ENCODE results near the gene SOWAHA.
"Not testable (repeated sequence)": the region's sequence is repeated elsewhere in the genome, so short reads cannot be mapped to it uniquely, and the experiment has no call there.

SOWAHA gene

DNA sequence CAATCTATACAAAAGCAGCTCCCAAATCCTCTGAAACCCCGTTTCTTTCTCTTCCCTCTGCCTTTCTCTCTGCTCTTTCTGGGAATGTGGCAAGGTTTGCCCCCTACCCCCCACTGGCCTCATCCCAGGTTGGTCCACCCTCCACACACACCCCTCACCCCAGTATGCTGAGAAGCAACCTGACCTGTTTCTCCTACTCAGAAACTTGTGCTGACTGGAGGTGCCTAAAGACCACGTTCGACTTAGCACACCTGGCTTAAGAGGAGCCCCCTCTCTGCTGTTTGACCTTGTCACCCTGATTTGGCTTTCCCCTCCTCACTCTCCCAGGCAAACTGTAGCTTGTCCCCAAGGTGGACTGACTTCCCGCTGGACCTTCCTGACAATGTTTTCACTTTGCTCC lies 35.0 kb upstream of the SOWAHA start:
- no peak for DNase-seq (ENCODE audit: low spot score)

DNA sequence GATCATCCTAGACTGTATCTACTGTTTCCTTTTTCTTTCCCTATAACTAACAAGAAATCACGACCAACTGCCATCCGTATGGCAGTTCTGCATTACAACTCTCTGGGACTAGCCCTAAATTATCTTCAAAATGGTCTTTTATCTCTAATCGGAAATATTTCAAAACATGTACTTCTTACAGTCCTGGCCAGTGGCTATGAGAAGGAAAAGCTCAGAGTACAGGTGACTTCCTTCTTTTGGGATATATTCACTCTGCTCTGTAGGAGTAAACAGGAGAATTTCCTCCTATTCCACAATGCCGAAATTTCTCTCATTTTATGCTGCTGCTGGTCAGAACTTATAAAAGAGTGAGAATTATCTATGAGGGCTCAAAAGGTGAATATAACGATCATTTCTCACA lies 34.2 kb upstream of the SOWAHA start:
- DNase-seq (ENCODE audit: low spot score) = no peak

DNA sequence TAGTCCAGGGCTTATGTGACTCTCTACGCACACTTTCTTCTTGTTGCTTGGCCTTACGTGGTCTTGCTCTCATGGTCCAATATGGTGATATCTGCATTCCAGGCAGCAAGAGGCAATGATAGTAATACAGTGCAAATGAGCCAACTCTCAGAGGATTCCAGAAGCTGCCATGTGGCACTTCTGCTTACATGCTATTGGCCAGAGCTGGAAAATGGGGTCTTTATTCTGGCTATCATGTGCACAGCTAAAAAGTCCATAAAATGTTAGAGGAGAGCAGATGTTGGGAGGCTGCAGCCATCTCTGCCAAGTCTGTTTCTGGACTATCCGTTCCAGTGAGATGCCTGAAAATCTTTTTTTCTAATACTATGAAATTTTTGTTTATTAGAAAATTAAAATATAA lies 33.1 kb upstream of the SOWAHA start:
- no peak for DNase-seq (ENCODE audit: low spot score)

DNA sequence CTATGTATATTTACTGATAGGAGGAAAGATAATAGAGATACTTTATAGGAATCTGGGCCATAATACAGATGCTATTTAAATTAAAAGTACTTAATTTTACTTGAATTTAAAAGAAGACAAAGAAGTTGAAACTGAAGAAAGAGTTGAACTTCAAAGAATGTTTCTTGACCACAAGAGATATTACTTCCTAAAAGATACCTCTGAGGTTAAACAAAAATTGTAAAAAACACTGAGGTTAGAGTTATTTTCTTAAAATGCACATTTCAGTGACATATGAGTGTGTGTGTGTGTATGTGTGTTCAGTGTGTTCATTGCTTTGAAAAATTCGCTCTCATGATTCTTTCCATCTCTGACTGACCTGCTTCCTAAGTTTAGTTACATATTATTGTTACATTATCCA lies 32.5 kb upstream of the SOWAHA start:
- no peak for DNase-seq (ENCODE audit: low spot score)

DNA sequence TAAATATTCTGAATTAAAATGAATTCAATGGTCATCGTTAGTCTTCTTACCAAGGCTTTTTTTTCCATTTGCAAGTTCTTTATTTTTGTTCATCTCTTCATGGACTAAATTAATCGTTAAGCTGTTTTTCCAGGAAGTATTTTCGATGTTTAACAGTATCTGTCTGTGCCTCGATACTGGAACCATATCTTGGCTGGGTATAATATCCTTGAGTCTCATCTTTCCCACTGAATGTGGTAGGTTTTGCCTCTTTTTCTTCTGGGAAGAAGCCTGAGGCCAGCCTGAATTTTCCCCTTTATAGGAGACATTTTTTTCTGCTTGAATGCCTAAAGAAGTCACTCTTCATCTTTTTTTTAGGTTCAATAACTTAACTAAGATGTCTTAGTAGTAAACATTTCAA lies 32.1 kb upstream of the SOWAHA start:
- DNase-seq (ENCODE audit: low spot score) = no peak

DNA sequence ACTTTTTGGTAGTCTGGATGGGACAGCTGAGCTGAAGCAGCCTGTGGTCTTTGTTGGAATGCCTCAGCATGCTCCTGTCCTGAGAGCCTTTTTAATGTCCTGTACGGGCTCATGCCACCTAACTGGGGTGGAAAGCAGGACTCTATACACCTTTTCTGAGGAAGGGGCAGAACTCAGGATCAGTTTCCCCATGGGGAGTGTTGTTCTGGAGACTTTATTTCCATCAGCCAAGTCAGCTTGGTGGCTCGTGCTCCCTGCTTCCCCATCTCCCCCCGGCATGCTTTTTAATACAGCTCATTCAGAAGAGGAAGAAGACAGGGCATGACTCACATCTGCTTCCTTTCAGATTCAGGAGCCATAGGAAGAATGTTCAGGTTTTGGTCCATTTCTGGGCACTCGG lies 31.0 kb upstream of the SOWAHA start:
- no peak for DNase-seq (ENCODE audit: low spot score)

DNA sequence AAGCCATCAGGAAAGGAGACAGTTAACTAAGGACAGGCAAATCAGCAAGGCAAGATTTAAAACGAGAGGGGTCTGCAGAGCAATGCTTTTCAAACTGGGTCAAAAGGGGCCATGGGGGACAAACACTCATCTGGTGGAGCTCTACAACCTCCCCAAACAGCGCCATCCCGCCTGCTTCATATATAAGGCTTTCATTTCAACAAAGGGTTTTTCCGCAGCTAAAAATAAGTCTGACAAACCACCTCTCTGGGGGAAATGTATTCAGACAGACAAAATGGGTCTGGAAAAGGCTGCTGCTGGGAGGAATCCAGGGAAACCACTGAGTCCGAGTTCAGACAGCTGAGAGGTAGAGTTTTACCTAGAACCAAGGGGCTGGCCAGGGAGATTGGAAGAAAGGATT lies 27.7 kb upstream of the SOWAHA start:
- no peak for DNase-seq (ENCODE audit: low spot score)

DNA sequence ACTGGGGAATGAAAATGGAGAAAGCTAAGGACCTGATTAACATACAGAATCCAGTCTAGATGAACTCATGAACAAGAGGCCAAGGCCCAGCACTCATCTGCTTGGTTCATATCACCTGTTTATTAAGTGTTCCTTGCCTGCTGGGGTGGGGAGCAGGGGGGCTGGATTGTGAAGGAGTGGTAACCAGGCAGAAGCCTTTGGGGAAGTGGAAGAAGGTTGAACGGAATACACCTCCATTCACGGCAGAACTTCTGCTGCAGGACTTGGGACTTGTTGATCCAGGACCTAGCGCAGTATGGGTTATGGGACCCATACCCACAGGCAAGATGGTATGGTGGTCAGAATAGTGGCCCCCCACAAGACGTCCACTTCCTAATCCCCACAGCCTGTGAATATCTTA lies 27.2 kb upstream of the SOWAHA start:
- DNase-seq (ENCODE audit: low spot score) = no peak

DNA sequence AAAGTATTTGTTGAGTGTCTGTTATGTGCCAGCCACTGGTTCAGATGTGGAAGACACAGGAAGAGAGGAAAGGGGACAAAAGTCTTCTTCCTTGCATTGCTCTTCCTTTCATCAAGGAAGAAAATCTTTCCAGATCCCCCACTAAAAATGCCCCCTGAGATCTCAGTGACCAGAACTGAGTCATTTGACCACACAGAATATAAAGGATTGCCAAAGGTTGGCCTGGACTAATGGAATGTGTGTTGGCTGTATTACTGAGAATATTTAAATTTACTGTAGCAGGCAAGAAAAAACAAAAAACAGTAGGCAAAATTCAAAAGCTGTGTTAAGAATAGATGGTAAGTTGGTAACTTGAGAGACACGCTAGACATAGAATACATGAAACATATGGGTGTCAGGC lies 26.0 kb upstream of the SOWAHA start:
- no peak for DNase-seq (ENCODE audit: low spot score)

DNA sequence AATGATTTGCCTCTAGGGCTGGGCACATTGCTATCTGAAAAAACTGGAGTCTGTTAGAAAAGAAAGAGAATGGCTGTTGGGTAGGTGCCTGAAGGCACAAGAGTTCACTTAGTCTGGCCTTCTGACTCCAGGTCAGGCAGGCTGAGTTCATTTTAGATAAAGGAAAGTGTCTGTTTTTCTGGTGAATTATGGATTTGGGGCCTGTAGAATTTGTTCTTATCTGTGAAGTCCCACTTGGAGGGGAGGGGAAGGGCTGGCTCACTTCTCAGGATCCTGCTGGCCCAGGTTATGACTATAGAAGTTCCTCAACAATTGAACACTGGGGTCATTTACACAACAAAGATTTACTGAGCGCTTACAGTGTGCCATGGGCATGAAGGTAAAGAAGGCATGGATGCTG lies 24.6 kb upstream of the SOWAHA start:
- no peak for DNase-seq (ENCODE audit: low spot score)

DNA sequence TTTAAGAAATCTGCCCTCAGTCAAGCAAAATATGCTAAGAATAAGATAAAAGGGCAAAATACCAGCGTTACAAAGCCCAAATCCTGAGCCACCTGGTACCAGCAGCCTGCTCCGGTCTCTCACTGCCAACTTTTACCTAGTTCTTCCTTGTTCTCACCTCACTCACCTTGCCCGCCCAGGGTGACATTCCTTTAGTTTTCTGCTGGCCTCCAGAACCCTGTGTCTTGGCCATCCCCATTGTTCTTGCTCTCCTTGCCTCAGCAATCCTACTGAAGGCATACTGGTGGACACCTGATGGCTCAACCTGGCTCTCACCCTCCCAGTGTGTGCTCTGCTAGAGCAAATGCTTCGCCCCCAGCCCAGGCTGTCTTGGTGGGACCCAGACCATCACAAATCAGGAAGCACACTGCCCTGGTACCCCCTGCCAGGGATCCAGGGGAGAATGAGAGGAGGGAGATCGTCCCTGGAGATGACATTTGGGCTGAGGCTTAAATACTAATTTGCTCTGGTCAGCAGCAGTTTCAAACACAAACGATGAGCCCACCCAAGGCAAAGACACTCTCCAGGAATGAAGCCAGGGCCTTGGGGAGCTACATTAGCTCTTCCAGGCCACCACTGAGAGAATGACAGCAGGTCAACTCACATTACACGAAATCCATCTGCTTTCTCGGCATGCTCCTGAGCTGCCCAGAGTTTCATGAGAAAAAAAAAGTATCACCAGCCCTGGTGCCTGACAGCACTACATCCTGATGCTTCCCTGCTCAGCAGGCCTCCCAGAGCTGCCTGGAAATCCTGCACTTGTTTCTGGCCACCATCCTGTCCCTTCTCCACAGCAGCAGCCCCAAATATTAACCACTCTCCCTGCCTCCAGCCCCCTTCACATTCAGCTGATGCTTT lies 23.9 kb upstream of the SOWAHA start:
- DNase-seq (ENCODE audit: low spot score) = no peak

DNA sequence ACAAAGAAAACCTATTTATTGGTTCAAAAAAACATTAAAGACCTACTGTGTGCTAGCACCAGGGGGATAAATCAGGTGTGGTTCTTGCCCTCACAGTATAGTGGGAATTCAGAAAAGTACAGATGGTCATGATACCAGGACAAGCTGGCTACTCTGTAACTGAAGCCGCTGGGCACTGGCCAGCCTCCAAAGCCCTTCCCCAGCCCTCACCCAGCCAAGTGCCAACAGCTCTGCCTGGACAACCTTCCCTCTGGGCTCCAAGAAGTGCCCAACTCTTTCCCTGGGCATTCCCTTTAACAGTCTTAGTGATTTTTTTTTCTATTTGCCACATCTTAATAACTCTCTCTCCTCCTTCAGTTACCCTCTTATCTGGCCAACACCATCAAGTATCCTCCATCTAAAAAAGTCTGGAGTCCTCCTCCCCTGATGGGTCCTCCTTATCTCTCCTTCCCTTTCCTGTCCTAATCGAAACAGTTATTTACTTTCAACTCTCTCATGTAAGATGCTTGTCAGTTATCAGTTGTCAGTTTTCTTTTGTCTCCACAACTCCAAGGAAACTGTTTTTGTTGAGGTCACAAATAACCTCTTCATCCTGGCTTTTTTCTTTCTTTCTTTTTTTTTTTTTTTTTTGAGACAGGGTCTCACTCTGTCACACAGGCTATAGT lies 22.8 kb upstream of the SOWAHA start:
- DNase-seq (ENCODE audit: low spot score) = no peak

DNA sequence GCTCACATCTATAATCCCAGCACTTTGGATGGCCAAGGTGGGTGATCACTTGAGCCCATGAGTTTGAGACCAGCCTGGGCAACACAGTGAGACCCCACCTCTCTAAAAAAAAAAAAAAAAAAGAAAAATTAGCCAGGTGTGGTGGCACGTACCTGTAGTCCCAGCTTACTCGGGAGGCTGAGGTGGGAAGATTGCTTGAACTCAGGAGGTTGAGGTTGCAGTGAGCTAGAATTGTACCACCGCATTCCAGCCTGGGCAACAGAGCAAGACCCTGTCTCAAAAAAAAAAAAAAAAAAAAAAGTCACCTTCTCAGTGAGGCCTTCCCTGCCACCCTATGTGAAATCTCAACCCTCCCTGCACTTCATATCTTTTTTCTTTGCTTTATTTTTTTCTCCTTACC lies 22.1 kb upstream of the SOWAHA start:
- DNase-seq (ENCODE audit: low spot score) = no peak

DNA sequence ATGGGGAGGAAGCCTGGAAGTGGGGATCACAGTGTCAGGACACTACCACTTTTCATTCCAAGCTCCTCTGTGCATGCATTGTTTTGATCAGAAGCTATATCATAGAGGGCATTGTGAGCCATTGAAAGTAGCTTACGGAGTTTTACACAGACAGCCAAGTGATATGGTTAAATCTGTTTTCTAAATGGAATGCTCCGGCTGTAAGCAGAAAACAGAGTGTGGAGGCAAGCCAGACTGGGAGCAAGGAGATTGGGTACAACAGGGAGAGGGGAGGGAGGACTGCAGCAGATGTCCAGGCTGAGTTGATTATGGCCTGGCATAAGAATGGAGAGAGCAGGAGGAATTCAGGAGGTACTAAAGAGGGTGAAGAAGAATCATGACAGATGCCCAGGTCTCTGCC lies 15.5 kb upstream of the SOWAHA start:
- DNase-seq (ENCODE audit: low spot score) = no peak

DNA sequence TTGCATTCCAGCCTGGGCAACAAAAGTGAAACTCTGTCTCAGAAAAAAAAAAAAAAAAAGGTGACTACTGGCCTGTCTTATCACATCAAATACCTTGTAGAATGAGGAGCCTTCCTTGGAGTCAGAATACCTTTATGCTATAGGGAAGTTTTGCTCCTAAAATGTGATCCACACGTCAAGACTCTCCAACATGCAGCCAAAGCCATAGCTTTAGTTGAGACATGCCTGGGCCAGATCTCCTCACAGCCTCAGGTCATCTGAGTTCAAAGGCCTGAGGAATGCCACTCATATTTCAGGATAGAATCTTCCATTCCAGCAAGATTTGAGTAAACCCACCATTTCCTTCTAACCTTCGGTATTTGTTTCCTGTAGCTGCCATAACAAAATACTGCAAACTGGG lies 13.7 kb upstream of the SOWAHA start:
- DNase-seq (ENCODE audit: low spot score) = no peak

DNA sequence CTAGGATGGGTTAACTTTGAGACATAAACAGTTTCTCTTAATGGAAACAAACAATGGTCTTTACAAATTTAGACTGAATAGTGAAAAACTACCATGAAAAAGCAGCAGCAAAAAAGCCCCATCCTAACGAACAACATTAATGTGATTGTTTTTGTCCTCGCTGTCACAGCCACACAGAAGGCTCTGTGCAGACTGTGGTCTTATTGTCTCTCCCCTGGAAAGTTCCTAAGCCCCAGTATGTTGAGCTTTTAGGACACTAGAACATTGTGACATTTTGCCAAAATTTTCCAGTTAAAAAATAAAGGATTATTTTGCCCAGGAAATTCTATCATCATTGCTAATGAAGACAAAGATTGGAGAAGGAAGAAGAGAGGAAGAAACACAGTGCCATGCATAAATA lies 12.6 kb upstream of the SOWAHA start:
- no peak for DNase-seq (ENCODE audit: low spot score)

DNA sequence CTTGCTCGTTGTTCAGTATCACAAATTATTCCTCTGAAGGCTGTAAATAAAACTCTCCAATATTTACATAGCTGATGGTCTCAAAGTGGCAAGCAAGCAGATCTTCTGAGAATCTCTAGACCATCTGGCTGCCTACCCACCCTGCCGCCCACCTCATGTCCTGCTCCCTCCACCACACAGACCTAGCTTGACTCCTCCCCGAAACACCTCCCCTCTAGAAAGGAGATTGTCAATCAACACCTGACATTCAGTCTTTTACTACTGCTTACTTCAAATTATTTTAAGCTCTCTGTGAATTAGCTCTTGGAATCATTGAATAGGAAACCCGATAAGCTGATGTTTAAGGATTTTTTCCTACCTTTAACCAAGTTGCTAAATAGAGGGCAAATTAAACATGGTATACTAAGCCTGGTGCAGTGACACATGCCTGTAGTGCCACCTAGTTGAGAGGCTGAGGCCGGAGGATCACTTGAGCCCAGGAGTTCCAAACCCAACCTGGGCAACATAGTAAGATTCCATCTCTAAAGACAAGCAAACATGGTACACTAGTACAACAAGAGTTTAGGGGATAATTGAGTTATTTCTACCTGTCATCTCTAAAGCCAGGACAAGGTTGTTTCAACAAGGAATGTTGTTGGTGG lies 10.9 kb upstream of the SOWAHA start:
- no peak for DNase-seq (ENCODE audit: low spot score)

DNA sequence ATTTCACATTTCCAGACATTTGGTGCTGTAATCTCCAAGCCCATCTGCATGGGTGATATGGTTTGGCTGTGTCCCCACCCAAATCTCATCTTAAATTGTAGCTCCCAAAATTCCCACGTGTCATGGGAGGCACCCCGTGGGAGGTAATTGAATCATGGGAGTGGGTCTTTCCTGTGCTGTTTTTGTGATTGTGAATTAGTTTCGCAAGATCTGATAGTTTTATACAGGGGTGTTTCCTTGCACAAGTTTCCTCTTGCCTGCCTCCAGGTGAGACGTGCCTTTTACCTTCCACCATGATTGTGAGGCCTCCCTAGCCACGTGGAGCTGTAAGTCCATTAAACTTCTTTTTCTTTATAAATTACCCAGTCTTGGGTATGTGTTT lies 10.4 kb upstream of the SOWAHA start:
- not testable (repeated sequence) for DNase-seq (ENCODE audit: low spot score)

DNA sequence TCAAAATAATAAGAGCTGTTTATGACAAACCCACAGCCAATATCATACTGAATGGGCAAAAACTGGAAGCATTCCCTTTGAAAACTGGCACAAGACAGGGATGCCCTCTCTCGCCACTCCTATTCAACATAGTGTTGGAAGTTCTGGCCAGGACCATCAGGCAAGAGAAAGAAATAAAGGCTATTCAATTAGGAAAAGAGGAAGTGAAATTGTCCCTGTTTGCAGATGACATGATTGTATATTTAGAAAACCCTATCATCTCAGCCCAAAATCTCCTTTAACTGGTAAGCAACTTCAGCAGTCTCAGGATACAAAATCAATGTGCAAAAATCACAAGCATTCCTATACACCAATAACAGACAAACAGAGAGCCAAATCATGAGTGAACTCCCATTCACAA lies 8.9 kb upstream of the SOWAHA start:
- not testable (repeated sequence) for DNase-seq (ENCODE audit: low spot score)

DNA sequence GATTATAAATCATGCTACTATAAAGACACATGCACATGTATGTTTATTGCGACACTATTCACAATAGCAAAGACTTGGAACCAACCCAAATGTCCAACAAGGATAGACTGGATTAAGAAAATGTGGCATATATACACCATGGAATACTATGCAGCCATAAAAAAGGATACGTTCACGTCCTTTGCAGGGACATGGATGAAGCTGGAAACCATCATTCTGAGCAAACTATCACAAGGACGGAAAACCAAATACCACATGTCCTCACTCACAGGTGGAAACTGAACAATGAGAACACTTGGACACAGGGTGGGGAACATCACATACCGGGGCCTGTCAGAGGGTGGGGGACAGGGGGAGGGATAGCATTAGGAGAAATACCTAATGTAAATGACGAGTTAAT lies 7.2 kb upstream of the SOWAHA start:
- not testable (repeated sequence) for DNase-seq (ENCODE audit: low spot score)

DNA sequence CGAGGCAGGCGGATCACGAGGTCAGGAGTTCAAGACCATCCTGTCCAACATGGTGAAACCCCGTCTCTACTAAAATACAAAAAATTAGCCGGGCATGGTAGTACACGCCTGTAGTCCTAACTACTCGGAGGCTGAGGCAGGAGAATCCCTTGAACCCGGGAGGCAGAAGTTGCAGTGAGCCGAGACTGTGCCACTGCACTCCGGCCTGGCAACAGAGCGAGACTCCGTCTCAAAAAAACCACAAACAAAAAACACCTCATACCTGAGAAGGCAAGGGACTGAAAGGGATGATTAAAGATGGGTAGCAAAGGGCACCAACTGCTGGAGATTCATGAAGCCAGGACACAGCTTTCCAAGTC lies 6.3 kb upstream of the SOWAHA start:
- DNase-seq (ENCODE audit: low spot score) = not testable (repeated sequence)

DNA sequence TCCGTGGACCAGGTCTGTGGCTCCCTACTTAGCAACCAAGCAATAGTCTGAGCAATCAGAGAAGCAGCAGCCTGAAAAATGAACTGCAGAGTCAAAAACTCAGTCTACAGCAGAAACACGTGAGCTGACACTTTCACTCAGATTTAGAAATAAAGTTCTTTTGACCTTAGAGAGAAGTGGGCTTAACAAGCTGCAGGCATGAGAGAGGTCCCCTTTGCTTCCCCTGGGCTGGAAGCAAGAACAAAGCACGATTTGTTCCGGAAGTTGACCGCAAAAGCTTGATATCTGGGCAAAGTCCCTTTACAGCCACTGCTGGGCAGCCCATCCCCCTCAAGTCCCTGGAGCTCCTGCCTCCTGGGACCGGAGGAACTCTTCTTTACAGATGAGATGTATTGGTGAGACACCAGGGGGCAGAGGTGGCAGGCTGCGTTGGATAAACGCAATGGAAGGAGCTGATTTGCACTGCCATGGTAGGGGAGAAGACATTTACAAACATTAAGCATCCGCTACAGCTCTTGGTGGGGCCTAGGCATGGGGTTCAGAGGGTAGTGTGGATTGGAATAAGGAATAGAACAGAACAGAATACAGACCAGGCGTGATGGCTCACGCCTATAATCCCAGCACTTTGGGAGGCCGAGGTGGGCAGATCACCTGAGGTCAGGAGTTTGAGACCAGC lies 5.8 kb upstream of the SOWAHA start:
- no peak for DNase-seq (ENCODE audit: low spot score)

DNA sequence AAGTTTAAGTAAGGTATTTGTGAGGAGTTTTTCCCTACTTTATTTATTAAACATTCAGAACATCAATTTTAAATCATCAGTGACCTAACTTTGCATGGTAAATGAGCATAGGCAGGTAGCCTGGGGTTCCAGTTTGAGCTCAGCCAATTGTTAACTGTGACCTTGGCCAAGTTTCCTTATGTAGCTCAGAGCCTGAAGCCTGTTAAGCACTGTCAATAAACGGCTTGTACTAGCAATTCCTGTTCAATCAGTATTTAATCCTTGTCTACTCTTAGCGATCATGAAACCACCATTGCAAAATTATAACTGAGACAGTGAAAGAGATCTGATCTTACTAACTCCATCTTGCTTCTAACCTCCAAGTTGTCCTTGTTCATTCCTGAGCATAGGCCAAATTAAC lies 4.7 kb upstream of the SOWAHA start:
- DNase-seq (ENCODE audit: low spot score) = no peak

All from CD4-positive, alpha-beta T cell treated with Interleukin-6 at 100 ng/mL for 8 hours (primary cell).